ENCODE data around the gene DNAJC17.

GRCh38 chr15:40766194-40766815 lies 41.0 kb downstream of the DNAJC17 start:
- TF ChIP-seq CTCF (conservative IDR thresholded peaks at IDR 0.05; ENCODE audit: low read depth, low read length) (no peak), EZH2 (IDR thresholded peaks at IDR 0.05; ENCODE audit: low read length, unreplicated experiment) (no peak)

Measured in PC-3 (cell line).